GM13977 (cell line): ENCODE measurements around the gene DCBLD2.

Experiments used
- DNase-seq: peaks from one replicate; pipeline ENCODE4 v3.0.0; 2012; ENCODE audit warnings: low spot score
- in situ Hi-C: fragments of 300-500 bp; cut with MboI; formaldehyde crosslinking; loops from one replicate; pipeline ENCODE4 v1.12.0; 2022; ENCODE audit warnings: low sequenced_read_pairs, low pct_unique_long_range_greater_than_20kb, mixed read lengths, inconsistent platforms; ENCODE audit not compliant: unreplicated experiment
- TF ChIP-seq, protein P1 (sequence below): IDR thresholded peaks from 2 replicates; pipeline ENCODE4 v1.5.1; 2012; ENCODE audit warnings: mild to moderate bottlenecking, control low read depth; ENCODE audit not compliant: insufficient read depth; ENCODE audit errors: extremely low read depth, missing control alignments

Gene DCBLD2

DNA sequence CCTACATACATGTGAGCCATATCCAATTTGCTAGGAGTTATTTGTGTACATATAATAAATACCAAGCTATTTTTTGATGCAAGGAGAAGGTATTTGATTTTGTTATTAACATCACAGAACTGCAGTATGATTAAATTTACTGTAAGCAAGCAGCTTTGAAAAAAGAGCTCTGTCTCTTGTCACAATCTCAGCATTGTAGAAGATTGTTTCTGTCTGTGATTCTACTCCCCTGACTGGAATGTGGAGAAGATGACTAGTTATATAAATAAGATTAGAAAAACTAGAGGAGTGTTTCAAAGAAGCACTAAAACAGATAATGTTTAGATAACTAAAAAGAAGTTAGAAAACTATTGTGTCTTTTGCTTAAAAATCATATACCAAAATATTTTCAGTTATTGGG, 17.1 kb upstream of the DCBLD2 start:
- in situ Hi-C loops = no loop called here
- TF ChIP-seq, protein P1, sequence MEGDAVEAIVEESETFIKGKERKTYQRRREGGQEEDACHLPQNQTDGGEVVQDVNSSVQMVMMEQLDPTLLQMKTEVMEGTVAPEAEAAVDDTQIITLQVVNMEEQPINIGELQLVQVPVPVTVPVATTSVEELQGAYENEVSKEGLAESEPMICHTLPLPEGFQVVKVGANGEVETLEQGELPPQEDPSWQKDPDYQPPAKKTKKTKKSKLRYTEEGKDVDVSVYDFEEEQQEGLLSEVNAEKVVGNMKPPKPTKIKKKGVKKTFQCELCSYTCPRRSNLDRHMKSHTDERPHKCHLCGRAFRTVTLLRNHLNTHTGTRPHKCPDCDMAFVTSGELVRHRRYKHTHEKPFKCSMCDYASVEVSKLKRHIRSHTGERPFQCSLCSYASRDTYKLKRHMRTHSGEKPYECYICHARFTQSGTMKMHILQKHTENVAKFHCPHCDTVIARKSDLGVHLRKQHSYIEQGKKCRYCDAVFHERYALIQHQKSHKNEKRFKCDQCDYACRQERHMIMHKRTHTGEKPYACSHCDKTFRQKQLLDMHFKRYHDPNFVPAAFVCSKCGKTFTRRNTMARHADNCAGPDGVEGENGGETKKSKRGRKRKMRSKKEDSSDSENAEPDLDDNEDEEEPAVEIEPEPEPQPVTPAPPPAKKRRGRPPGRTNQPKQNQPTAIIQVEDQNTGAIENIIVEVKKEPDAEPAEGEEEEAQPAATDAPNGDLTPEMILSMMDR = no peak
- DNase-seq = no peak

DNA sequence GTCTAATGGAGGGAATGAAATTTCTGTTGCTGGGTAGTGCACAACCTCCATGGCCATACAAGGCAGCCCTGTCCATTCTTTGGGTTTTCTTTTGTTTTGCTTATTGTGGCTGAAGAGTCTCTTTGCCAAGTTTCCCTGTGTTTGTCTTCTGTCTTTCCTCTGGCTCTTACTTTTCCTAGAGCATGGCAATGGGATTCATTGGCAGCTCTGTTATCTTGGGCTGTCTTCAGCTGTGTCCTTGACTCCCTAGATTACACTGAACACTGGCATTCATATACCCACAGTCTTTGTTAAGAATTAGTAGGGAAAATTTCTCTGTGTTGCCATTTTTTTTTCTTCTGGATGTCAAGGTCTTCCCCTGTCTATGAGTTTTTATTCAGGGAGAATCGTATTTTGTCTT, 16.1 kb upstream of the DCBLD2 start:
- no peak for DNase-seq
- in situ Hi-C loops = no loop called here
- TF ChIP-seq, protein P1 = no peak

DNA sequence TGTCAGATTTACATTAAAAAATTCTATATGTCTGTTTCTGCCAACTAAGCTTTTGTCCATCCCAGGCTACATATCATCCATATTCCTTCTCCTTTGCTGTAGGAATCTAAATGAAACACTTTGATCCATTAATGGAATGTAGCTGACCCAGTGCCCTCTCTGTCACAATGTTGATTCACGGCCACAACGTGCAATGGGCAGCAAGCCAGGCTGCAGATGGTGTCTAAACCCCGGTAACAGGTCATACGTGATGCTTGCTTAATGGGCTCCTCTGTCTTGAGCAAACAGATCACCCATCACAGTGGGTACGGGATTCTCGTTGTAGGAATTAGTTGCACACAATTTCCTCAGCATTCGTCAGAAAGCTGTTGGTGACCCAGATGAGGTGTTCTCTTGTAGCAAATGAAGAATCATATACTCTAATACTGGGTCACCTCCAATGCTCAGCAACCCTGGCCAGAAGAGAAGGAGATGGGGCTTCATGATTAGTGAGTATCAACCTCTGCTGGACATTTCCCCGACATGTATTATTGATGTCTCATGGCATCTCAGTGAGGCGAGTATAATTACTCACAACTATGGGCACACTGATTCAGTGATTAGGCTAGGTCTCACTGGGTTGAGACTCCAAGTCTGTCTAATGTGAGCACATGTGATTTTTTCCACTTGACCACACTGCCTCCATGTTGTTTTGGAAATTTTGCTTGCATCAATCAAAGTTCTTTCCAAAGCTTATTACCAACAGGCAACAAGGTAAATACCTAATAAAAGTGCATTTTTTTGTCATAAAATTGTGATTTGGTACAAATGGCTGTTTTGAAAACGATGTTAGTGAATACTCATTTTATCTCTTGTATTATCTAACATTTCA, 12.9 kb upstream of the DCBLD2 start:
- TF ChIP-seq, protein P1 = no peak
- no peak for DNase-seq
- in situ Hi-C loops = no loop called here

DNA sequence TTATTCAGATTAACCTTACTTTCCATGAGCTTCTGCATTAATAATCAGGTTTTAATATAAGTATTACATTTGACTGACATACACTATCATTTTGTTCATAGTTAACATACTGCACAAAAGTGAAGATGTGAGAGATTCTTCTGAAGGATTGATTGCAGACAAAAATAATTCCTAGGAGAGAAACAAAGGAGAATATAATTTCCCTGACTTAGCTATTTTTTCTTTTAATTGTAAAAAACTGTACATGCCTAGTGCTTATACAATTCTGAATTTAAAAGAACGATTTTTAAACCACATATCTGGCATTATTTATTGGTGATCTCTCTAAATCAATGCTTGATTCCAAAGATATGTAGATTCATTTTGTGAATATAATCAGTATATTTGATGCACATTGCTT, 11.0 kb upstream of the DCBLD2 start:
- in situ Hi-C loops = no loop called here
- TF ChIP-seq, protein P1 = no peak
- DNase-seq = no peak

DNA sequence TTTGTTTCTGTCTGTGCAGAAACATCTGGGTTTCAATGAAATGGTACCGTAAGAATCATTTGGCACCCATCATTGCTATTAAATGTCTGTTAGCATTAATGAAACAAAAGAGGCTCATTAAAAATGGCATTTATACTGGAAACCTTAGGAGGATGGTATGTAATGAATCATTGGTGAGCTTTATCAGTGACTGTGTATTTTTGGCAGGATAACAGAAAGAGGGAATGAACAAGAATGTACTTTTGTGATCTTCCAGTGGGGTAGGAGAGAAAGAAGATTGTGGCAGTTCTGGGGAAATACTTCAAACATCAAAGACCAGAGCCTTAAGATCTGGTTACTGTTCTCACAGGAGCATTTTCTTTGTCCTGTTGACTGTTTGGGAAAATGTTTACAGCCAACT, 4.7 kb upstream of the DCBLD2 start:
- in situ Hi-C loops = no loop called here
- TF ChIP-seq, protein P1 = no peak
- no peak for DNase-seq

DNA sequence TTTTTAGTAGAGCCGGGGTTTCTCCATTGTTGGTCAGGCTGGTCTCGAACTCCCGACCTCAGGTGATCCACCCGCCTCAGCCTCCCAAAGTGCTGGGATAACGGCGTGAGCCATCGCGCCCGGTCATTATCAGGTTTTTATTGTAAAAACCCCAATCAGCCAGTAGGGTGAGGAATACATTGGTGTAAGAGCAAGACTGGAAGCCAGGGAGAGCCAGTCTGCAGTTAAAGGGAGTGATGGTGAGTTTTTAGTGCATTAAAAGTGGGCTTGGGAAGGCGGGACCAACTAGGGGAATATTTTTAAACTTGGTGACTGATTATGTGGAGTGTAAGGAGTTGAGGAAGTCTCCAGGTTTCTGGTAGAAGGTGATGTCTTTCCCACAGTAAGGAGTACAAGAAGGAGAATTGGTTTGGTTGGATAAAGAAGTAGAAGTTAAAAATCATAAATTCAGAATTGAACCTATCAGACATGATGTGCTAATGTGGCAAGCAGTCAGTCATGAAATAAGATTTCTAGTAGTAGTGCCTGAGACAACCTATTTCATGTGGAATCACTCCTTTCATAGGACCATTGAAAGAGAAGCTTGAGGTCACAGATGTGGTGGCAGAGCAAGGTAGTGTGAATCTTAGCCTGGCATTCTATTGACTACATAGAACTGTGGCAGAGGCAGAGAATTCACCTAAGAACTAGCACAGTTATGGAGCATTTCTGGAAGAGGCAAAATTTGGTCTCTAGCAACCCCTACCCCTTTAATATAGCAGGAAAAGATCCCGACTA, 2.4 kb upstream of the DCBLD2 start:
- TF ChIP-seq, protein P1 = no peak
- in situ Hi-C loops = no loop called here
- no peak for DNase-seq
